ENCODE results near the gene PSMD1. TPM values are rescaled to one million over a fixed set of nuclear protein-coding genes. Genes with fewer than 3 reads are reported as not detected.

The PSMD1 gene
- polyA plus RNA-seq, 1 donor from 2014 or later, result 83.8 TPM

DNA sequence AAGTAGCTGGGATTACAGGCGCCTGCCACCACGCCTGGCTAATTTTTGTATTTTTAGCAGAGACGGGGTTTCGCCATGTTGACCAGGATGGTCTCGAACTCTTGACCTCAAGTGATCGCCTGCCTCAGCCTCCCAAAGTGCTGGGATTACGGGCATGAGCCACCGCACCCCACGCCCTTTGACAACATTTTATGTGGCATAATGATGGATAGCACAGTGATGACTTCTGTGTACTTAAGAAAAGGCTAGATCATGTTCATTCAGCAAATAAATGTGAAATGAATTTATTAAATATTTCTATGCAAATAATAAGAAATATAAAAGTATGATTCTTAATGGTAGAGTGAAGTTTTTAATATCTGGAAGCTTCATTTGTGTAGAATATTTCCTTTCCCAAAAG lies 70.8 kb downstream of the PSMD1 start:
- Histone ChIP-seq H3K9me3 (ENCODE audit: low read length) (no peaks in the 10 kb centered on the region), H3K9ac (ENCODE audit: low read length) (no peak overlapping the region), H2AFZ (ENCODE audit: low read depth, low read length) (no peak overlapping the region), H3K27ac (ENCODE audit: low read length) (no peak overlapping the region), H3K4me3 (ENCODE audit: low read length) (no peak overlapping the region), H3K27me3 (ENCODE audit: insufficient read depth, low read depth, low read length) (no peaks in the 10 kb centered on the region), H3F3A (ENCODE audit: insufficient read depth, low read length, poor library complexity, severe bottlenecking) (no peaks in the 10 kb centered on the region), H3K36me3 (ENCODE audit: insufficient read depth, low read length) (no peaks in the 10 kb centered on the region), H3K9me2 (ENCODE audit: insufficient read depth, low read length) (no peaks in the 10 kb centered on the region), H3K79me2 (replicated peaks; ENCODE audit: insufficient read depth, low read length) (no peaks in the 10 kb centered on the region), H3K4me2 (ENCODE audit: low read length) (no peak overlapping the region), H4K20me1 (ENCODE audit: insufficient read depth) (no peaks in the 10 kb centered on the region)
- TF ChIP-seq CTCF (IDR thresholded peaks at IDR 0.05; ENCODE audit: poor library complexity, severe bottlenecking), result no peak
- no peak for TF ChIP-seq RAD21 (conservative IDR thresholded peaks at IDR 0.05)
- no peak for TF ChIP-seq TAF1 (IDR thresholded peaks at IDR 0.05; ENCODE audit: low read depth)
- TF ChIP-seq SMC3 (conservative IDR thresholded peaks at IDR 0.05; ENCODE audit: poor library complexity), result no peak
- TF ChIP-seq EZH2 (IDR thresholded peaks at IDR 0.05; ENCODE audit: borderline replicate concordance, insufficient read depth, low read length, poor library complexity, severe bottlenecking), result no peak
- TF ChIP-seq REST (IDR thresholded peaks at IDR 0.05; ENCODE audit: borderline replicate concordance), result no peak
- no peak for TF ChIP-seq POLR2AphosphoS5 (IDR thresholded peaks at IDR 0.05)
- TF ChIP-seq EP300 (conservative IDR thresholded peaks at IDR 0.05; ENCODE audit: poor library complexity, severe bottlenecking), result no peak
- TF ChIP-seq MXI1 (conservative IDR thresholded peaks at IDR 0.05; ENCODE audit: poor library complexity, severe bottlenecking), result no peak

GRCh38 chr2:231127936-231128335 lies 71.3 kb downstream of the PSMD1 start:
- no peaks in the 10 kb centered on the region for H3K36me3 ChIP-seq (ENCODE audit: insufficient read depth, low read length)
- H3K9ac ChIP-seq (ENCODE audit: low read length), result no peak overlapping the region
- no peaks in the 10 kb centered on the region for H3K27me3 ChIP-seq (ENCODE audit: insufficient read depth, low read depth, low read length)
- H3K9me2 ChIP-seq (ENCODE audit: insufficient read depth, low read length), result no peaks in the 10 kb centered on the region
- H2AFZ ChIP-seq (ENCODE audit: low read depth, low read length), result no peak overlapping the region
- no peaks in the 10 kb centered on the region for H3F3A ChIP-seq (ENCODE audit: insufficient read depth, low read length, poor library complexity, severe bottlenecking)
- TF ChIP-seq REST (IDR thresholded peaks at IDR 0.05; ENCODE audit: borderline replicate concordance), result no peak
- TF ChIP-seq EZH2 (IDR thresholded peaks at IDR 0.05; ENCODE audit: borderline replicate concordance, insufficient read depth, low read length, poor library complexity, severe bottlenecking), result no peak
- no peaks in the 10 kb centered on the region for H3K79me2 ChIP-seq (replicated peaks; ENCODE audit: insufficient read depth, low read length)
- no peak overlapping the region for H3K4me2 ChIP-seq (ENCODE audit: low read length)
- H3K27ac ChIP-seq (ENCODE audit: low read length), result no peak overlapping the region
- H4K20me1 ChIP-seq (ENCODE audit: insufficient read depth), result no peaks in the 10 kb centered on the region
- H3K4me3 ChIP-seq (ENCODE audit: low read length), result no peak overlapping the region
- H3K9me3 ChIP-seq (ENCODE audit: low read length), result no peaks in the 10 kb centered on the region
